HEK293T (cell line): ENCODE data around the gene S100A8.

Source experiments
- CTCF ChIA-PET: fragments of 350-600 bp; formaldehyde crosslinking; extraction: SDS; loops from one replicate; lab custom pipeline; 2021; ENCODE audit warnings: antibody characterized with exemption, inconsistent platforms; lab: Yijun Ruan, JAX
- POLR2A ChIA-PET: fragments of 350-600 bp; formaldehyde crosslinking; extraction: SDS; loops from one replicate; lab custom pipeline; 2020; ENCODE audit warnings: antibody characterized with exemption, inconsistent platforms; lab: Yijun Ruan, JAX
- DNase-seq: peaks from one replicate; pipeline ENCODE4 v3.0.0; 2012; ENCODE audit warnings: mixed read lengths; ENCODE audit errors: extremely low spot score
- ARNT ChIP-seq: fragments of 450-650 bp; IDR thresholded peaks from 2 replicates; pipeline ENCODE4 v1.6.1; 2017; ENCODE audit warnings: mild to moderate bottlenecking
- BHLHE40 ChIP-seq: fragments of 450-650 bp; IDR thresholded peaks from 2 replicates; pipeline ENCODE4 v1.6.1; 2016; ENCODE audit warnings: mild to moderate bottlenecking, moderate library complexity, borderline replicate concordance
- CTBP1 ChIP-seq: fragments of 450-650 bp; IDR thresholded peaks from 2 replicates; pipeline ENCODE4 v1.6.1; 2016; ENCODE audit warnings: borderline replicate concordance
- ELF4 ChIP-seq: fragments of 450-650 bp; IDR thresholded peaks from 2 replicates; pipeline ENCODE4 v1.6.1; 2017; ENCODE audit warnings: antibody characterized with exemption
- FOXA1 ChIP-seq: fragments of 450-650 bp; IDR thresholded peaks from 2 replicates; pipeline ENCODE4 v1.6.1; 2016; ENCODE audit warnings: mild to moderate bottlenecking
- FOXK2 ChIP-seq: fragments of 450-650 bp; IDR thresholded peaks from 2 replicates; pipeline ENCODE4 v1.6.1; 2016; ENCODE audit warnings: mild to moderate bottlenecking
- FOXM1 ChIP-seq: fragments of 450-650 bp; IDR thresholded peaks from 2 replicates; pipeline ENCODE4 v1.6.1; 2017; ENCODE audit warnings: mild to moderate bottlenecking, borderline replicate concordance
- HDGF ChIP-seq: fragments of 450-650 bp; IDR thresholded peaks from 2 replicates; pipeline ENCODE4 v1.6.1; 2017; ENCODE audit warnings: antibody characterized with exemption, borderline replicate concordance
- L3MBTL2 ChIP-seq: fragments of 450-650 bp; conservative IDR thresholded peaks from 2 replicates; pipeline ENCODE4 v1.6.1; 2016; ENCODE audit warnings: mild to moderate bottlenecking
- LEF1 ChIP-seq: fragments of 450-650 bp; IDR thresholded peaks from 2 replicates; pipeline ENCODE4 v1.6.1; 2017; ENCODE audit warnings: mild to moderate bottlenecking, borderline replicate concordance
- NFRKB ChIP-seq: fragments of 450-650 bp; IDR thresholded peaks from 2 replicates; pipeline ENCODE4 v1.6.1; 2016; ENCODE audit warnings: mild to moderate bottlenecking, moderate library complexity
- PKNOX1 ChIP-seq: fragments of 450-650 bp; IDR thresholded peaks from 2 replicates; pipeline ENCODE4 v1.6.1; 2016
- SP1 ChIP-seq: fragments of 450-650 bp; IDR thresholded peaks from 2 replicates; pipeline ENCODE4 v1.6.1; 2017
- SUZ12 ChIP-seq: fragments of 450-650 bp; IDR thresholded peaks from 2 replicates; pipeline ENCODE4 v1.6.1; 2016; ENCODE audit warnings: mild to moderate bottlenecking
- TARDBP ChIP-seq: fragments of 450-650 bp; IDR thresholded peaks from 2 replicates; pipeline ENCODE4 v1.6.1; 2016
- ZNF384 ChIP-seq: fragments of 450-650 bp; IDR thresholded peaks from 2 replicates; pipeline ENCODE4 v1.6.1; 2016

S100A8 gene

GRCh38 chr1:153390938-153391710 lies at the start of gene S100A8:
Gene S100A8 (minus strand): TSS chr1:153391073. CDS start chr1:153390535, 538 bp downstream.
- no peak for DNase-seq
- POLR2A ChIA-PET: no interaction called here
- CTCF ChIA-PET: no interaction called here
- no peak for TF ChIP-seq SUZ12
- no peak for TF ChIP-seq SP1
- no peak for TF ChIP-seq CTBP1
- no peak for TF ChIP-seq FOXK2
- no peak for TF ChIP-seq NFRKB
- TF ChIP-seq PKNOX1: no peak
- TF ChIP-seq ARNT: no peak

- DNase-seq: no peak
- TF ChIP-seq LEF1: no peak
- no peak for TF ChIP-seq TARDBP
- TF ChIP-seq ELF4: no peak
- no peak for TF ChIP-seq FOXK2
- TF ChIP-seq FOXM1: no peak
- TF ChIP-seq CTBP1: no peak
- no peak for TF ChIP-seq HDGF
- TF ChIP-seq NFRKB: no peak
- TF ChIP-seq ZNF384: no peak
- no peak for TF ChIP-seq ARNT
- no peak for TF ChIP-seq SP1
- no peak for TF ChIP-seq BHLHE40
- no peak for TF ChIP-seq PKNOX1
- TF ChIP-seq SUZ12: no peak
- no peak for TF ChIP-seq FOXA1
- TF ChIP-seq L3MBTL2: no peak
- ChIA-PET POLR2A (no interaction called here), CTCF (no interaction called here)
These were observed 48.4 kb upstream of the S100A8 start for GRCh38 chr1:153439273-153439672.

GRCh38 chr1:153438599-153438998 lies 47.7 kb upstream of the S100A8 start:
- TF ChIP-seq TARDBP (no peak), FOXA1 (no peak), FOXK2 (no peak), FOXM1 (no peak), SUZ12 (no peak), ARNT (no peak), CTBP1 (no peak), SP1 (no peak), ELF4 (no peak), NFRKB (no peak), L3MBTL2 (no peak), HDGF (no peak), PKNOX1 (no peak)
- ChIA-PET POLR2A (no interaction called here), CTCF (no interaction called here)
- DNase-seq: no peak

GRCh38 chr1:153437236-153437635 lies 46.4 kb upstream of the S100A8 start:
- DNase-seq: no peak
- CTCF ChIA-PET: no interaction called here
- TF ChIP-seq L3MBTL2 (no peak), FOXK2 (no peak)
- POLR2A ChIA-PET: no interaction called here

- TF ChIP-seq LEF1 (no peak), FOXK2 (no peak), SP1 (no peak), ELF4 (no peak), ZNF384 (no peak), TARDBP (no peak), BHLHE40 (no peak), SUZ12 (no peak), HDGF (no peak), FOXA1 (no peak), CTBP1 (no peak), PKNOX1 (no peak), L3MBTL2 (no peak), ARNT (no peak)
- DNase-seq: no peak
- POLR2A ChIA-PET: interaction anchor here (0.7 kb wide), 1 partner anchor 9 kb away, joined by 4 read pairs; no protein-coding TSS in a partner anchor
- CTCF ChIA-PET: no interaction called here
These were observed 44.0 kb upstream of the S100A8 start for GRCh38 chr1:153434746-153435455.
